ENCODE data around the gene GPR50. TPM values are rescaled to one million over a fixed set of nuclear protein-coding genes. Genes with fewer than 3 reads are reported as not detected.

Gene GPR50
- total RNA-seq, 2 experiments from 2014 or later = not detected

- Mint-ChIP-seq H3K27me3 (peaks cover 68% of the 10 kb centered on the region), H3K4me3 (no peak overlapping the region), H3K4me1 (peaks cover 11% of the 10 kb centered on the region), H3K36me3 (no peaks in the 10 kb centered on the region), H3K9me3 (no peaks in the 10 kb centered on the region), H3K27ac (no peak overlapping the region)
- no peak for DNase-seq
These were observed 4.7 kb downstream of the GPR50 start for GRCh38 chrX:151181088-151181487.

- Mint-ChIP-seq H3K4me3 (no peak overlapping the region), H3K27ac (no peak overlapping the region), H3K4me1 (peaks cover 8% of the 10 kb centered on the region), H3K27me3 (peaks cover 50% of the 10 kb centered on the region), H3K9me3 (no peaks in the 10 kb centered on the region), H3K36me3 (no peaks in the 10 kb centered on the region)
- DNase-seq = no peak
These were observed 6.9 kb downstream of the GPR50 start for GRCh38 chrX:151183233-151183753.

- no peaks in the 10 kb centered on the region for H3K9me3 Mint-ChIP-seq
- H3K27ac Mint-ChIP-seq = no peak overlapping the region
- H3K27me3 Mint-ChIP-seq = peaks cover 42% of the 10 kb centered on the region
- DNase-seq = no peak
- no peak overlapping the region for H3K4me3 Mint-ChIP-seq
- H3K4me1 Mint-ChIP-seq = peaks cover 5% of the 10 kb centered on the region
- no peaks in the 10 kb centered on the region for H3K36me3 Mint-ChIP-seq
These were observed 7.7 kb downstream of the GPR50 start for GRCh38 chrX:151183912-151184565.

GRCh38 chrX:151184705-151185104 is 8.3 kb downstream of the GPR50 start:
- Mint-ChIP-seq H3K4me1 (peaks cover 5% of the 10 kb centered on the region), H3K27me3 (peaks cover 35% of the 10 kb centered on the region), H3K9me3 (no peaks in the 10 kb centered on the region), H3K36me3 (no peaks in the 10 kb centered on the region), H3K4me3 (no peak overlapping the region), H3K27ac (no peak overlapping the region)
- DNase-seq = no peak

- H3K9me3 Mint-ChIP-seq = peaks cover 3% of the 10 kb centered on the region
- H3K36me3 Mint-ChIP-seq = no peaks in the 10 kb centered on the region
- no peak overlapping the region for H3K27ac Mint-ChIP-seq
These were observed 30.5 kb downstream of the GPR50 start for GRCh38 chrX:151206871-151207270.

GRCh38 chrX:151225843-151226242 is 49.5 kb downstream of the GPR50 start:
- H3K27me3 Mint-ChIP-seq = peaks cover 22% of the 10 kb centered on the region
- no peak overlapping the region for H3K4me3 Mint-ChIP-seq
- H3K9me3 Mint-ChIP-seq = no peaks in the 10 kb centered on the region
- no peak for DNase-seq
- H3K27ac Mint-ChIP-seq = no peak overlapping the region
- no peaks in the 10 kb centered on the region for H3K36me3 Mint-ChIP-seq
- H3K4me1 Mint-ChIP-seq = no peaks in the 10 kb centered on the region

More at GRCh38 chrX:151206871-151207270, 30.5 kb downstream of the GPR50 start:
- no peak for DNase-seq
- Mint-ChIP-seq H3K4me3 (no peak overlapping the region), H3K27me3 (peaks cover 8% of the 10 kb centered on the region), H3K4me1 (no peaks in the 10 kb centered on the region)

GRCh38 chrX:151226941-151227340 is 50.6 kb downstream of the GPR50 start:
- no peak overlapping the region for H3K4me3 Mint-ChIP-seq
- no peaks in the 10 kb centered on the region for H3K4me1 Mint-ChIP-seq
- peaks cover 22% of the 10 kb centered on the region for H3K27me3 Mint-ChIP-seq
- no peaks in the 10 kb centered on the region for H3K9me3 Mint-ChIP-seq
- no peak for DNase-seq
- H3K27ac Mint-ChIP-seq = no peak overlapping the region
- H3K36me3 Mint-ChIP-seq = no peaks in the 10 kb centered on the region

- H3K36me3 Mint-ChIP-seq = no peaks in the 10 kb centered on the region
- no peak overlapping the region for H3K4me3 Mint-ChIP-seq
- H3K27ac Mint-ChIP-seq = no peak overlapping the region
- peaks cover 22% of the 10 kb centered on the region for H3K27me3 Mint-ChIP-seq
- no peaks in the 10 kb centered on the region for H3K9me3 Mint-ChIP-seq
- H3K4me1 Mint-ChIP-seq = no peaks in the 10 kb centered on the region
- no peak for DNase-seq
These were observed 51.2 kb downstream of the GPR50 start for GRCh38 chrX:151227627-151228026.

GRCh38 chrX:151228935-151229334 is 52.6 kb downstream of the GPR50 start:
- Mint-ChIP-seq H3K27me3 (peaks cover 22% of the 10 kb centered on the region), H3K4me1 (no peaks in the 10 kb centered on the region), H3K4me3 (no peak overlapping the region), H3K27ac (no peak overlapping the region), H3K9me3 (no peaks in the 10 kb centered on the region), H3K36me3 (no peaks in the 10 kb centered on the region)
- no peak for DNase-seq

Other genes with a start within 250 kb of the GPR50 start
- 10 to 100 TPM; 31.9 to 34.3 TPM for gene HMGB3, start 193.2 kb upstream of the GPR50 start, total RNA-seq
- gene VMA21, start 220.6 kb downstream of the GPR50 start, total RNA-seq = 10 to 100 TPM; 60.6 to 62.9 TPM

Data from activated naive CD8-positive, alpha-beta T cell treated with anti-CD3 and anti-CD28 coated beads for 36 hours (primary cell).